DOHH2 (cell line): ENCODE data around the gene MTRR.

Experiments used
- CTCF ChIP-seq: fragments of 200-600 bp; sonication (generic); IDR thresholded peaks from one replicate; pipeline ENCODE4 v1.5.1; 2014; ENCODE audit warnings: antibody characterized with exemption, mild to moderate bottlenecking, low read depth, low read length; ENCODE audit not compliant: poor library complexity, severe bottlenecking
- EZH2phosphoT487 ChIP-seq: fragments of 200-600 bp; sonication (generic); IDR thresholded peaks from 2 replicates; pipeline ENCODE4 v1.6.1; 2017; ENCODE audit warnings: borderline replicate concordance, mild to moderate bottlenecking, antibody characterized with exemption, low read length, moderate library complexity, mixed read lengths

GRCh38 chr5:7868773-7869473 lies at the start of gene MTRR, which contains the start of gene FASTKD3:
- TF ChIP-seq CTCF (no peak), EZH2phosphoT487 (no peak)
